Tibial nerve (tissue), 4 donors: ENCODE data around the gene GNG7.

Experiments used
- EP300 ChIP-seq, 2 donors: sonication (generic); formaldehyde crosslinking; IDR thresholded peaks; one replicate each; pipeline ENCODE4 v1.6.1; 2017; ENCODE audit warnings: antibody characterized with exemption in 2 of 2, mild to moderate bottlenecking in 1 of 2
- POLR2A ChIP-seq, 2 donors: fragments of 450-650 bp; IDR thresholded peaks; one replicate each; pipeline ENCODE4 v1.6.1; 2017; ENCODE audit warnings: antibody characterized with exemption in 2 of 2, mild to moderate bottlenecking in 2 of 2, moderate library complexity in 2 of 2
- TF ChIP-seq, protein P1 (sequence below), 5 experiments: fragments of 200-600 bp in 3 of 5; fragments of 450-650 bp in 2 of 5; sonication (generic) in 3 of 5; IDR thresholded peaks; one replicate each; pipeline ENCODE4 v1.5.1; 2016 to 2019; ENCODE audit warnings: antibody characterized with exemption in 5 of 5, mild to moderate bottlenecking in 3 of 5, moderate library complexity in 2 of 5

DNA sequence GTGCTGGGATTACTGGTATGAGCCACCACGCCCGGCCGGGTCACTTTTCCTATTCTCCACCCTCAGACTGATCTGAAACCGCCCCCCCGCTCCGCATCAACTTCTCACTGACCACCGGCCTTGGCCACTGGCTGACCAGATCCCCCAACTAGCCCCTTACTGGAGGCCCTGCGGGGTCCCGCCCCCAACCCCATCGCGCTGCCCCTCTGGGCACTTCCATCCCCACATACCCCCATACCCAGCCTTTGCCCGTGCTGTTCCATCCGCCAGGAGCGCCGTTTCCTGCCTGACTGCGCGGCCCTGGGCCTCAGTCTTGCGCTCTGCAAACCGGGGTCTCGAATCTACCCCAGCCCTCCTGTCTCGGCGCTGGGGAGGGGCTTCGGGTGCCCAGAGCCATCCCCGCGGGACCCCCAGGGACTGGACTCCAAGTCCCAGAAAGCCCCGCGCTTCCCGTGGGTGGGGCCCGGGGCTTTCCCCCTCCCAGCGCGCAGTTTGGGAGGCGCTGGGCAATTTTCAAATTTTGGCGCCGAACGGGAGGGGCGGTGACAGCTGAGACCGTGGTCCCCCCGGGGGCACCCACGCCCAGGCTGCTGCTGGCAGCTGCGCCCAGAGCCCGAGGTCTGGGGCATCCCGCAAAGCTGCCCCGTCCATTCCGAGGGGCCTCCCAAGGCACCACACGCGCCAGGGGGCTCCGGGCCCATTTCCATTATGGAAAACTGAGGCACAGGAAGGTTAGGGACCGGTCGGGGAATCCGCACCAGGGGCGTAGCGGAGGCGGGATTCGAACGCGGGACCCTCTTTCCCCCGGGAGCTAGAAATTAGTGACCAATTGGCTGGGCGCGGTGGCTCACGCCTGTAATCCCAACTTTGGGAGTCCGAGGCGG, 240.5 kb downstream of the GNG7 start:
- TF ChIP-seq, protein P1, sequence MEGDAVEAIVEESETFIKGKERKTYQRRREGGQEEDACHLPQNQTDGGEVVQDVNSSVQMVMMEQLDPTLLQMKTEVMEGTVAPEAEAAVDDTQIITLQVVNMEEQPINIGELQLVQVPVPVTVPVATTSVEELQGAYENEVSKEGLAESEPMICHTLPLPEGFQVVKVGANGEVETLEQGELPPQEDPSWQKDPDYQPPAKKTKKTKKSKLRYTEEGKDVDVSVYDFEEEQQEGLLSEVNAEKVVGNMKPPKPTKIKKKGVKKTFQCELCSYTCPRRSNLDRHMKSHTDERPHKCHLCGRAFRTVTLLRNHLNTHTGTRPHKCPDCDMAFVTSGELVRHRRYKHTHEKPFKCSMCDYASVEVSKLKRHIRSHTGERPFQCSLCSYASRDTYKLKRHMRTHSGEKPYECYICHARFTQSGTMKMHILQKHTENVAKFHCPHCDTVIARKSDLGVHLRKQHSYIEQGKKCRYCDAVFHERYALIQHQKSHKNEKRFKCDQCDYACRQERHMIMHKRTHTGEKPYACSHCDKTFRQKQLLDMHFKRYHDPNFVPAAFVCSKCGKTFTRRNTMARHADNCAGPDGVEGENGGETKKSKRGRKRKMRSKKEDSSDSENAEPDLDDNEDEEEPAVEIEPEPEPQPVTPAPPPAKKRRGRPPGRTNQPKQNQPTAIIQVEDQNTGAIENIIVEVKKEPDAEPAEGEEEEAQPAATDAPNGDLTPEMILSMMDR (IDR thresholded peaks at IDR 0.05): no peak
- no peak for TF ChIP-seq POLR2A (IDR thresholded peaks at IDR 0.05)
- no peak for TF ChIP-seq EP300 (IDR thresholded peaks at IDR 0.05)
